Ectodermal cell (in vitro differentiated cells): ENCODE results near the gene PIP5K1C.
A peak's percentile ranks its signal among the peaks of the same experiment; 100 is the strongest.

Experiments used
- H3K27ac ChIP-seq: 2 replicates; pipeline ENCODE4 v1.7.0; 2013; ENCODE audit warnings: mild to moderate bottlenecking, low read depth, low read length; ENCODE audit not compliant: insufficient read depth, poor library complexity, severe bottlenecking
- H3K27me3 ChIP-seq: 2 replicates; pipeline ENCODE4 v1.7.0; 2013; ENCODE audit warnings: mild to moderate bottlenecking, low read length; ENCODE audit not compliant: insufficient read depth, control insufficient read depth, poor library complexity, severe bottlenecking
- H3K36me3 ChIP-seq: one replicate; pipeline ENCODE4 v1.7.0; 2013; ENCODE audit warnings: low read length; ENCODE audit not compliant: control insufficient read depth, insufficient read depth
- H3K4me1 ChIP-seq: one replicate; pipeline ENCODE4 v1.7.0; 2013; ENCODE audit warnings: low read length; ENCODE audit not compliant: control insufficient read depth, insufficient read depth
- H3K4me3 ChIP-seq: 2 replicates; pipeline ENCODE4 v1.7.0; 2013; ENCODE audit warnings: low read depth, low read length, control low read depth; ENCODE audit not compliant: insufficient read depth
- H3K9me3 ChIP-seq: 2 replicates; pipeline ENCODE4 v1.7.0; 2013; ENCODE audit warnings: mild to moderate bottlenecking, low read length, moderate library complexity; ENCODE audit not compliant: control insufficient read depth
- WGBS, 2 experiments: methylation state at CpG; one replicate each; pipeline ENCODE4 v1.1.7; 2013; ENCODE audit warnings: missing lambda C conversion rate in 2 of 2; 5-methylcytosine and 5-hydroxymethylcytosine counted together

Gene PIP5K1C

GRCh38 chr19:3673506-3674439, 26.5 kb downstream of the PIP5K1C start:
- H3K36me3 ChIP-seq, result no peaks in the 10 kb centered on the region
- H3K4me3 ChIP-seq, result no peak overlapping the region
- peaks cover 38% of the 10 kb centered on the region for H3K4me1 ChIP-seq
- WGBS, 2 experiments, result 94 to 96% methylated on average over 34 of the region's 34 CpGs
- no peak overlapping the region for H3K27ac ChIP-seq
- H3K9me3 ChIP-seq, result no peaks in the 10 kb centered on the region
- no peaks in the 10 kb centered on the region for H3K27me3 ChIP-seq

GRCh38 chr19:3672993-3673392, 27.3 kb downstream of the PIP5K1C start:
- WGBS, 2 experiments, result 81 to 82% methylated on average over 13 of the region's 13 CpGs
- H3K27me3 ChIP-seq, result no peaks in the 10 kb centered on the region
- peaks cover 46% of the 10 kb centered on the region for H3K4me1 ChIP-seq
- H3K36me3 ChIP-seq, result no peaks in the 10 kb centered on the region
- no peak overlapping the region for H3K27ac ChIP-seq
- no peaks in the 10 kb centered on the region for H3K9me3 ChIP-seq
- H3K4me3 ChIP-seq, result no peak overlapping the region

GRCh38 chr19:3672575-3672948, 27.7 kb downstream of the PIP5K1C start:
- WGBS, 2 experiments, result 93 to 94% methylated on average over 8 of the region's 8 CpGs
- H3K27ac ChIP-seq, result peak overlapping the region; percentile 16

GRCh38 chr19:3671680-3672574, 28.3 kb downstream of the PIP5K1C start:
- 58 to 65% methylated on average over 40 of the region's 40 CpGs for WGBS, 2 experiments

More at GRCh38 chr19:3672575-3672948, 27.7 kb downstream of the PIP5K1C start:
- no peaks in the 10 kb centered on the region for H3K27me3 ChIP-seq
- no peaks in the 10 kb centered on the region for H3K9me3 ChIP-seq
- H3K36me3 ChIP-seq, result no peaks in the 10 kb centered on the region
- H3K4me1 ChIP-seq, result peaks cover 46% of the 10 kb centered on the region
- no peak overlapping the region for H3K4me3 ChIP-seq

GRCh38 chr19:3670796-3671679, 29.2 kb downstream of the PIP5K1C start:
- Histone ChIP-seq H3K36me3 (no peaks in the 10 kb centered on the region), H3K27me3 (no peaks in the 10 kb centered on the region)
- 81% methylated on average over 45 of the region's 45 CpGs for WGBS, 2 experiments

More at GRCh38 chr19:3671680-3672574, 28.3 kb downstream of the PIP5K1C start:
- Histone ChIP-seq H3K4me1 (peaks cover 46% of the 10 kb centered on the region), H3K9me3 (no peaks in the 10 kb centered on the region), H3K4me3 (no peak overlapping the region), H3K36me3 (no peaks in the 10 kb centered on the region), H3K27ac (no peak overlapping the region), H3K27me3 (no peaks in the 10 kb centered on the region)

DNA sequence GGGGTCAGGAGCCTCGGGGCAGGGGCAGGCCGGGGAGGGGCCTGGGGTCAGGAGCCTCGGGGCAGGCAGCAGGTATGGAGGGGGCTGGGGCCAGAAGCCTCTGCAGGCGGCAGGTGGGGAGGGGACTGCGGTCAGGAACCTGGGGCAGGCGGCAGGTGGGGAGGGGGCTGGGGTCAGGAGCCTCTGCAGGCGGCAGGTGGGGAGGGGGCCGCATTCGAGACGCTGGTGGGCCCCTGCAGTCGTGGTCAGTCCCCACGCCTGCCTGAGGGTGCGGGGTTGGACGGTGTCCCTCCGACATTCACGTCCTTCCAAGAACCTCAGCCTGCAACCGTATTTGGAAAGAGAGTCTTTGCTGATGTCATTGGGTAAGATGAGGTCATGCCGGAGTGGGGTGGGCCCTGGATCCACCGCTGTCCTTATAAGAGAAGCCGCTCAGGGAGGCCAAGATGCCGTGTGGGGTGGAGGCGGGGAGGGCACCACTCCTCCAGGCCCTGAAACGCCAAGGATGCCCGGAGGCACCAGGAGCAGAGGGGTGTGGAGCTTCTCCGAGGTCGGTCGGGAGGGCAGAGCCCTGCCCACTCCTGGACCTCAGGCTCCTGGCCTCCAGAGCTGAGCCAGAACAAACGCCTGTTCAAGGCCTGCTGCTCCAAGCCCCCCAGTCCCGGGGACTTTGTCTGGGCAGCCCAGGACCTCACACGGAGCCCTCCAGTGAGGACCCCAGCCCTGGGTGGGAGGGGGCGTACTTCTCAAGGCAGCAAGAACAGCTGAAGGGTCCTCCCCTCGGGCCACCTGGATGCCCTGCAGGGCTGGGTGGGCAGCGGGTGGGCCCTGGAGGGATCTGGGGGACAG, 30.1 kb downstream of the PIP5K1C start:
- Histone ChIP-seq H3K27ac (peak overlapping the region; percentile 55), H3K27me3 (no peaks in the 10 kb centered on the region), H3K36me3 (no peaks in the 10 kb centered on the region), H3K4me1 (peaks cover 46% of the 10 kb centered on the region), H3K4me3 (no peak overlapping the region), H3K9me3 (no peaks in the 10 kb centered on the region)
- 65 to 67% methylated on average over 33 of the region's 33 CpGs for WGBS, 2 experiments

More at GRCh38 chr19:3670796-3671679, 29.2 kb downstream of the PIP5K1C start:
- H3K4me1 ChIP-seq, result peaks cover 46% of the 10 kb centered on the region
- no peak overlapping the region for H3K4me3 ChIP-seq
- H3K27ac ChIP-seq, result peak overlapping the region; percentile 55
- no peaks in the 10 kb centered on the region for H3K9me3 ChIP-seq

DNA sequence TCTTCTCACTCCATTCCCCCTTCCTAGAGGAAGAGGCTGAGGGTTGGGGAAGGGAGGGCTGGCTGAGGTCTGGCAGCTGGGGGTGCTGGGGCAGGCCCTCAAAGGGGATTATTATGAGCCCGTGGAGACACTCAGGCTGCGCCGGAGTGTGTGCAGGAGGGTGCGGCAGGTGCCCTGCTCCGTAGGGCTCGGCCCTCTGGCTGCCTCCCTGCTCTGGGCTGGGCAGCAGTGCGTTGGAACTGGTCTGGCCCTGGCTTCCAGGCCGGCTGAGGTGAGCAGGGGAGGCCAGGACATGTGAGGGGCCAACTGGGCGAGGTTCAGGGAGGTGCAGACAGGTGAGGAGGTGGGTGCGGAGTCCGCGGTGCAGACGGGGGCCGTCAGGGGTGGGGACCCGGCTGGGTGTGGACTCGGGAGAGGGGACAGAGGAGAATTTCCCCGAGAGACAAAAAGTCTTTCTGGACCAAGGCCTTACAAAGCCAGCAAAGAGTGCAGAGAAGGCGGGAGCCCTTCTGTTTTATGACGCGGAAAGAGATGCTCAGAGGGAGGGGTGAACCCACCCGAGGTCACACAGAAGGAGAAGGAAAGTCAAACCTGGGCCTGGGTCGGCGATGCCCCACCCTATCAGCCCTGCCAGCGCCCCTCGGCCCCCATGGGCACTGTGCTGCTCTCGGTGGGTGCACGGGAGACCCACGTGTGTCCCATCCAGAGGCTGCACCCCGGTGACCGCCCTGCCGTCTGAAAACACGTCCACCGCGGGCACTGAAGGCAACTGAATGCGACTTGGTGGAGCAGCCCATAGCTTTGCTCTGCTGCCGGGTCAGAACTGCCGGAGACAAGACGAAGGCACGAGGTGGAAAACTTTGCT, 31.0 kb downstream of the PIP5K1C start:
- H3K9me3 ChIP-seq, result no peaks in the 10 kb centered on the region
- peaks cover 46% of the 10 kb centered on the region for H3K4me1 ChIP-seq
- H3K27ac ChIP-seq, result no peak overlapping the region
- H3K27me3 ChIP-seq, result no peaks in the 10 kb centered on the region
- WGBS, 2 experiments, result 89 to 90% methylated on average over 39 of the region's 39 CpGs
- peaks cover 4% of the 10 kb centered on the region for H3K36me3 ChIP-seq
- no peak overlapping the region for H3K4me3 ChIP-seq

- Histone ChIP-seq H3K27me3 (no peaks in the 10 kb centered on the region), H3K9me3 (no peaks in the 10 kb centered on the region), H3K4me3 (no peak overlapping the region), H3K27ac (peak overlapping the region; percentile 2), H3K36me3 (peaks cover 5% of the 10 kb centered on the region), H3K4me1 (peaks cover 46% of the 10 kb centered on the region)
- 86 to 88% methylated on average over 34 of the region's 34 CpGs for WGBS, 2 experiments
Observed at GRCh38 chr19:3668331-3669081, 31.8 kb downstream of the PIP5K1C start.
